ENCODE measurements around the gene POLE.

POLE gene

DNA sequence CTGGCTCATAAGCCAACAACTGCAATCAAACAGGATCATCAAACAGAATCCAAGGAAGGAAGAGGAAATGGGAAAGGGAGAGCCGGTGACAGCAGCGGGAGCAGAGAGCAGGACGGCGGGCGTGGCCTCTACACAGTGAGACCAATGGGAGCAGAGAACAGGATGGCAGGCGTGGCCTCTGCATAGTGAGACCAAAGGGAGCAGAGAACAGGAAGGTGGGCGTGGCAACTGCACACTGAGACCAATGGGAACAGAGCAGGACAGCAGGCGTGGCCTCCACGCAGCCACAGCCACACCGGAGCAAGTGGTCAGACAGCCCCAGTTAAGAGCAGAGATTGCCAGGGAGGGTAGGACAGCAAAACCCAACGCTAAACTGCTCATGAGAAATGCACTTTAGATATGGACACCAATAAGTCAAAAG is 93.2 kb downstream of the POLE start:
- DNase-seq (ENCODE audit: insufficient read length) (no peak), FAIRE-seq (no peak)
- no peak for TF ChIP-seq TAF1 (IDR thresholded peaks at IDR 0.05; ENCODE audit: borderline replicate concordance, low read depth, low read length)
- no peak for TF ChIP-seq POLR2AphosphoS5 (IDR thresholded peaks at IDR 0.05; ENCODE audit: low read depth, low read length)
- TF ChIP-seq POLR2A (IDR thresholded peaks at IDR 0.05; ENCODE audit: low read depth, low read length): no peak

DNA sequence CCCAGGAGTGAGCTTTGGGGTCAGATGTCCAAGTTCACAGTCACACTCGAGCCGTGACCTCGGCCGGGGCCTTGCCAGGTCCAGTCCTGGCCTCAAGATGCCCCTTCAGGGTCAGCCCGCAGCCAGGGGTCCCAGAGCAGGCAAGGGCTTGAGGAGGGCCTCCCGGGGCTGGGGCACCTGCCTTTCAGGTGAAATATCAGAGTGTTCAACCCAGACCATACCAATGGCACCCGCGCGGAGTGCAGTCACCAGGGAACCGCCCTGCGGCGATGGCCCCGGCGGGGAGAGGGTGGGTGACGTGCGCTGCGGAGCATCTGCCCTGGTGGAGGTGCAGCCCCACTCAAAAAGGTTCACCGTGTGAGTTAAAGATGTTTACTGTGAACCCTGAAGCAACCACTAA is 93.6 kb downstream of the POLE start:
- TF ChIP-seq POLR2AphosphoS5 (IDR thresholded peaks at IDR 0.05; ENCODE audit: low read depth, low read length): no peak
- no peak for TF ChIP-seq POLR2A (IDR thresholded peaks at IDR 0.05; ENCODE audit: low read depth, low read length)
- no peak for TF ChIP-seq TAF1 (IDR thresholded peaks at IDR 0.05; ENCODE audit: borderline replicate concordance, low read depth, low read length)
- no peak for DNase-seq (ENCODE audit: insufficient read length)
- no peak for FAIRE-seq

DNA sequence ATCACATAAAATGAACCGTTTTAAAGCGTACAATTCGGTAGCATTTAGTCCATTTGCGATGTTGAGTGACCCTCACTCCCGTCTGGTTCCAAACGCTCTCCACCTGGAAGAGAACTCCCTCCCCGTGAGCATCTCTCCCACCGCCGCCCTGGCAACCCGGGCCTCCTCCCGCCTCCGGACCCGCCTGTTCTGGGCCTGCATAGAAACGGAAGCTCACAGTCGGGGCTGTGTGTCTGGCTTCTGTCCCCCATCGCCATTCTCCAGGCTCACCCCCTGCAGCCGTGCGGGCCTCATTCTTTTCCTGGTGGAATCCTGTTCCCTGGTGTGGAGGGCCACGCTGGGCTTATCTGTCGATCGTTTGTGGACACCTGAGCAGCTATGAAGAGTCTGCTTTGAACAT is 94.1 kb downstream of the POLE start:
- DNase-seq (ENCODE audit: insufficient read length) (no peak), FAIRE-seq (no peak)
- TF ChIP-seq POLR2AphosphoS5 (IDR thresholded peaks at IDR 0.05; ENCODE audit: low read depth, low read length) (no peak), TAF1 (IDR thresholded peaks at IDR 0.05; ENCODE audit: borderline replicate concordance, low read depth, low read length) (no peak)

DNA sequence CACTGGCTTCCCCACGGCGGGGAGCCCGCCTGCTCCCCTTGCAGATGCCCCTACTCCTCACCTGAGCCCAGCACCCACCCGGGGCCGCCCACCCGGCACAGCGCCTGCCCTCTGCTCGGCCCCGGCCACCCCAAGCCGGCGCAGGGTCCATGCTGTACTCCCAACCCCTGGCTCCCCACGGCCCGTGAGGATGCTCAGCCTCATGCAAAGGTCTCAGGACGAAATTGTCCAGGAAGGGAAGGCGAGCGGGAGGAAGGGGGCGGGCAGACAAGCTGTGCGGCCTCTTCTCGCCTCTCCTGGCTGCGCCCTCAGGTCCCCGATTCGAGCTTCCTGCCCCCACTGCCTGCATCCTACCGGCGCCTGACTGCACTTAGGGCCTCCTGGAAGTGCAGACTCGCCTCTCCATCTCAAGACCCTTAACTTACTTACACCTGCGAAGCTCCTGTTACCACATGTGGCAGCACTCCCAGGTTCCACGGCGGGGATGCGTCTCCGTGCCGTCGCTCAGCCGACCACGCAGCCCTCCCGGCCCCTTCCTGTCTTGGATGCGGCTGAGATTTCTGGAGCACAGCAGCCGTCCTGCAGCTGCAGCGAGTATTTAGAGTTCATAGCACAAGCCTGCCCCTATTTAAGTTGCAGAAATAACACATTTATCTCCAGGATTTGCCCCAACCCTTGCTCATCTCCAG is 94.7 kb downstream of the POLE start:
- TF ChIP-seq POLR2A (IDR thresholded peaks at IDR 0.05; ENCODE audit: low read depth, low read length) (no peak), TAF1 (IDR thresholded peaks at IDR 0.05; ENCODE audit: borderline replicate concordance, low read depth, low read length) (no peak), POLR2AphosphoS5 (IDR thresholded peaks at IDR 0.05; ENCODE audit: low read depth, low read length) (no peak)
- no peak for DNase-seq (ENCODE audit: insufficient read length)
- FAIRE-seq: no peak

- TF ChIP-seq TAF1 (IDR thresholded peaks at IDR 0.05; ENCODE audit: borderline replicate concordance, low read depth, low read length) (no peak), POLR2A (IDR thresholded peaks at IDR 0.05; ENCODE audit: low read depth, low read length) (no peak), POLR2AphosphoS5 (IDR thresholded peaks at IDR 0.05; ENCODE audit: low read depth, low read length) (no peak)
- FAIRE-seq (no peak), DNase-seq (ENCODE audit: insufficient read length) (no peak)
Observed at GRCh38 chr12:132591107-132591935, 95.8 kb downstream of the POLE start.

GRCh38 chr12:132588821-132589669 is 98.1 kb downstream of the POLE start:
- no peak for DNase-seq (ENCODE audit: insufficient read length)
- FAIRE-seq: no peak
- TF ChIP-seq TAF1 (IDR thresholded peaks at IDR 0.05; ENCODE audit: borderline replicate concordance, low read depth, low read length): no peak
- no peak for TF ChIP-seq POLR2A (IDR thresholded peaks at IDR 0.05; ENCODE audit: low read depth, low read length)
- TF ChIP-seq POLR2AphosphoS5 (IDR thresholded peaks at IDR 0.05; ENCODE audit: low read depth, low read length): no peak

- no peak for DNase-seq (ENCODE audit: insufficient read length)
- FAIRE-seq: no peak
- TF ChIP-seq POLR2AphosphoS5 (IDR thresholded peaks at IDR 0.05; ENCODE audit: low read depth, low read length) (no peak), TAF1 (IDR thresholded peaks at IDR 0.05; ENCODE audit: borderline replicate concordance, low read depth, low read length) (no peak), POLR2A (IDR thresholded peaks at IDR 0.05; ENCODE audit: low read depth, low read length) (no peak)
Observed at GRCh38 chr12:132588319-132588718, 98.8 kb downstream of the POLE start.

DNA sequence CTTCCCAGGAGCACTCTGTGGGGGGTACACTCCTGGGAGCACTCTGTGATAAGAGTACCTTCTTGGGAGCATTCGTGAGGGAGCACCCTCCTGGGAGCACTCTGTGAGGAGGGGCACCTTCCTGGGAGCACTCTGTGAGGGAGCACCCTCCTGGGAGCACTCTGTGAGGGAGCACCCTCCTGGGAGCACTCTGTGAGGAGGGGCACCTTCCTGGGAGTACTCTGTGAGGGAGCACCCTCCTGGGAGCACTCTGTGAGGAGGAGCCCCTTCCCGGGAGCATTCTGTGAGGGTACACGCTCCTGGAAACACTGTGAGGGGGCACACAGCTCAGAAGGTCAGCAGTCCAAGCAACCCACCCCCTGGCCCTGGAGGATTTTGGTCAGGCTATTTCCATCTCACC is 99.4 kb downstream of the POLE start:
- no peak for FAIRE-seq

DNA sequence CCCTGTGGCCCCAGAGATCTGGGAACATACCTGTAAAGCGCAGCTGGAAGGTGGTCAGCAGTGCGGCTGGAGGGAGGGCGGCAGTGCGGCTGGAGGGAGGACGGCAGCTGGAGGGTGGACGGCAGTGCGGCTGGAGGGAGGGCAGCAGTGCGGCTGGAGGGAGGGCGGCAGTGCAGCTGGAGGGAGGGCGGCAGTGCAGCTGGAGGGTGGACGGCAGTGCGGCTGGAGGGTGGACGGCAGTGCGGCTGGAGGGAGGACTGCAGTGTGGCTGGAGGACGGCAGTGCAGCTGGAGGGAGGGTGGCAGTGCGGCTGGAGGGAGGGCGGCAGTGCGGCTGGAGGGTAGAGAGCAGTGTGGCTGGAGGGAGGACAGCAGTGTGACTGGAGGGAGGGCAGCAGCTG is 100.2 kb downstream of the POLE start:
- no peak for TF ChIP-seq POLR2AphosphoS5 (IDR thresholded peaks at IDR 0.05; ENCODE audit: low read depth, low read length)
- no peak for TF ChIP-seq POLR2A (IDR thresholded peaks at IDR 0.05; ENCODE audit: low read depth, low read length)
- TF ChIP-seq TAF1 (IDR thresholded peaks at IDR 0.05; ENCODE audit: borderline replicate concordance, low read depth, low read length): no peak
- no peak for DNase-seq (ENCODE audit: insufficient read length)
- no peak for FAIRE-seq

More for the DNA sequence above, 99.4 kb downstream of the POLE start:
- no peak for TF ChIP-seq POLR2AphosphoS5 (IDR thresholded peaks at IDR 0.05; ENCODE audit: low read depth, low read length)
- no peak for TF ChIP-seq POLR2A (IDR thresholded peaks at IDR 0.05; ENCODE audit: low read depth, low read length)
- no peak for TF ChIP-seq TAF1 (IDR thresholded peaks at IDR 0.05; ENCODE audit: borderline replicate concordance, low read depth, low read length)
- no peak for DNase-seq (ENCODE audit: insufficient read length)

DNA sequence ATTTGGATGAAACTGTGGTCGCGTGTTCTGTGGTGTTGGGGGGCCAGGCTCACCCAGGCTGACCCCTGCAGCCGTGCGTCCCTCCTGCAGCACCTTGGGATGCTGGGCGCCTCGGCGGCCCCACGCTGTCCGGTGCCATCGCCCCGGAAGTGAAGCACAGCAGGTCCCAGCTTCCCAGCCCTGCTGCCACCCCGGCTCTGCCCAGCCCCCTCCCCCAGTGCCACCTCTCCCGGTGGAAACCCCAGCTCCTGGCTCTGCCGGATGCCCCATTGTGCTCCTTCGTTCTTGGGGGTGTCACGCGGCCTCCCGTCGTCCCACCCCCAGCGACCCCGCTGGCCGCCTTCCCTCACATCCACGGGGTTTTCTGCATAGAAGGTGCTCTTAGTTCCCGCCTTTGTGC is 102.0 kb downstream of the POLE start:
- FAIRE-seq: no peak
- no peak for TF ChIP-seq POLR2AphosphoS5 (IDR thresholded peaks at IDR 0.05; ENCODE audit: low read depth, low read length)
- no peak for TF ChIP-seq POLR2A (IDR thresholded peaks at IDR 0.05; ENCODE audit: low read depth, low read length)
- TF ChIP-seq TAF1 (IDR thresholded peaks at IDR 0.05; ENCODE audit: borderline replicate concordance, low read depth, low read length): no peak

DNA sequence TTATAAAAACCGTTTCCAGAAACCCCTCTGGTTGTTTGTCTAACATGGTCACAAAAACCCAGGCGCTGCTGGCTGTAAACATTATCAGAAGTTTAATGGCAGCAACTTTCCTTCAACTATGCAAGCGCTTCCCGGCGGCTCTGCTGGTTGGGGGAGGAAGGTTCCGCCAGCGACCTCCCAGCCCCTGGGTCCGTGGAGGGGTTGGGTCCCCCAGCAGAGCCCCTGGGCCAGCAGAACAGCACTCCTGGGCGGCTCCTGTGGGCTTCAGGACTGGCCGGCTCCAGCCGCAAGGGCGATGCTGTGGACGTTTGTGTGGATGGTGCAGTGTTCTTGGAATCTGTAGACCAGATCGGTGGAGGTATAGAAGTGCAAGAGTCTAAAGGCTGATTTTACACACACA is 102.7 kb downstream of the POLE start:
- DNase-seq (ENCODE audit: insufficient read length): no peak
- FAIRE-seq: no peak
- no peak for TF ChIP-seq TAF1 (IDR thresholded peaks at IDR 0.05; ENCODE audit: borderline replicate concordance, low read depth, low read length)
- TF ChIP-seq POLR2AphosphoS5 (IDR thresholded peaks at IDR 0.05; ENCODE audit: low read depth, low read length): no peak
- TF ChIP-seq POLR2A (IDR thresholded peaks at IDR 0.05; ENCODE audit: low read depth, low read length): no peak

More for the DNA sequence above, 102.0 kb downstream of the POLE start:
- DNase-seq (ENCODE audit: insufficient read length): no peak
